ENCODE data around the gene GIPR. TPM values are rescaled to one million over a fixed set of nuclear protein-coding genes. Genes with fewer than 3 reads are reported as not detected.

GIPR gene
- total RNA-seq, 4 donors from 2014 or later: not detected

DNA sequence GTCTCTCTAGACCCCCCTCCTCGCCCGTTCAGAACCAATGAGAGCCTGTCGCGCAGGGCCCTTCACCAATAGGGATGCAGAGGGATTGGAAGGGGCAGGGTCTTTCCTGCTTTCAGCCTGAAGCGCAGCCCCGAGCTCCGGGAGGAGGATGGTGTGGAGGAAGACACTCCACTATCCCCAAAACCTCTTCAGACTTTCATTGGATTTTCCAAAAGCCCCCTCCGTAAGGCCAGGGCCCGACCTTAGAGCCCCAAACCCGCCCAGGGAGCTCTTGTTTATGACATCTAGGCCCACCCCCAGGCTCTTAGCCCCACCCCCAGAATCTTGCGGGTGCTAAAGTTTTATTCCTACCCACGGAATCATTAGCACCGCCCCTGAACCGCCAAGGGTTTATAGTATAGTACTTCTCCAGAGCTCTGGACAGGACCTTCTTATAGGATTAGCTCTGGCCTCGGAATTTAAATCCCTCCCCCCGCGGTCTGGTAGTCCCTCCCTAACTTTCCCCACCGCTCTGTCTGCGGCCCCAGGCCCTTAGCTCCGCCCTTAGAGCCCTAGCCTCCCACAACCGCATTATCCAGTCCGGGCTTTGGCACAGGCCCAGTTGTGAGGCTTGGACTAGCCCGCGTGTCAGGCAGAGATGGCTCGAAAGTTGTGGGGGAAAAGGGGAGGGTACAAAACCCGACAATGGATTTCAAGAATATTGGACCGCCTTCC is 22.2 kb upstream of the GIPR start:
- Histone ChIP-seq H3K27ac (replicated peaks in 1 of 4) (no peak overlapping the region), H3K4me1 (peaks cover 22 to 45% (median 44%) of the 10 kb centered on the region in 4 donors), H3K27me3 (peaks cover 0 to 56% (median 12%) of the 10 kb centered on the region in 4 donors), H3K9me3 (no peaks in the 10 kb centered on the region), H3K36me3 (no peaks in the 10 kb centered on the region), H3K4me3 (peak overlapping the region; percentile 38 to 52 (median 46))
- intact Hi-C loops (cut with DNase I): no loop called here
- no peak for DNase-seq (ENCODE audit: extremely low spot score)
- WGBS: 1% methylated on average over 19 of the region's 27 CpGs
- TF ChIP-seq, protein P1, sequence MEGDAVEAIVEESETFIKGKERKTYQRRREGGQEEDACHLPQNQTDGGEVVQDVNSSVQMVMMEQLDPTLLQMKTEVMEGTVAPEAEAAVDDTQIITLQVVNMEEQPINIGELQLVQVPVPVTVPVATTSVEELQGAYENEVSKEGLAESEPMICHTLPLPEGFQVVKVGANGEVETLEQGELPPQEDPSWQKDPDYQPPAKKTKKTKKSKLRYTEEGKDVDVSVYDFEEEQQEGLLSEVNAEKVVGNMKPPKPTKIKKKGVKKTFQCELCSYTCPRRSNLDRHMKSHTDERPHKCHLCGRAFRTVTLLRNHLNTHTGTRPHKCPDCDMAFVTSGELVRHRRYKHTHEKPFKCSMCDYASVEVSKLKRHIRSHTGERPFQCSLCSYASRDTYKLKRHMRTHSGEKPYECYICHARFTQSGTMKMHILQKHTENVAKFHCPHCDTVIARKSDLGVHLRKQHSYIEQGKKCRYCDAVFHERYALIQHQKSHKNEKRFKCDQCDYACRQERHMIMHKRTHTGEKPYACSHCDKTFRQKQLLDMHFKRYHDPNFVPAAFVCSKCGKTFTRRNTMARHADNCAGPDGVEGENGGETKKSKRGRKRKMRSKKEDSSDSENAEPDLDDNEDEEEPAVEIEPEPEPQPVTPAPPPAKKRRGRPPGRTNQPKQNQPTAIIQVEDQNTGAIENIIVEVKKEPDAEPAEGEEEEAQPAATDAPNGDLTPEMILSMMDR (IDR thresholded peaks at IDR 0.05): no peak
- no peak for TF ChIP-seq EP300 (IDR thresholded peaks at IDR 0.05)
- TF ChIP-seq POLR2AphosphoS5 (IDR thresholded peaks at IDR 0.05): no peak
- TF ChIP-seq POLR2A (IDR thresholded peaks at IDR 0.05; ENCODE audit: low read depth): no peak

DNA sequence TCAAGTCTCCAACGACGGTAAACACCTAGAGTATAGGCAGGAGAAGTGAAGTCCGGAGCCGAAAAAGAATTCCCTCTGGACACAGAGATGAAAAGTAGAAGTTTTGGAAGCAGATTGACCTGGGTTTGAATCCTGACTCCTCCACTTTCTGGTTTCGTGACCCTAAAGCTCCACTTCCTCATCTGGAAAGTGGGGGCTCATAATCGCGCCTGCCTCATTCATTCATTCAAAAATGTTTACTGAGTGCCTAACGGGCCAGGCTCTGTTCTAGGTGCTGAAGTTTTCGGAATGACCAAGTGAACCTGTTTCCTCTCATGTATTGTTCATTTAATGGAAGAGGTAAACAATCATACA is 21.7 kb upstream of the GIPR start:
- Histone ChIP-seq H3K27ac (replicated peaks in 1 of 4) (no peak overlapping the region), H3K4me1 (peaks cover 18 to 40% (median 39%) of the 10 kb centered on the region in 4 donors), H3K4me3 (peak overlapping the region; percentile 38 to 52 (median 46)), H3K27me3 (peaks cover 0 to 56% (median 12%) of the 10 kb centered on the region in 4 donors), H3K36me3 (no peaks in the 10 kb centered on the region), H3K9me3 (no peaks in the 10 kb centered on the region)
- intact Hi-C loops (cut with DNase I): no loop called here
- TF ChIP-seq EP300 (IDR thresholded peaks at IDR 0.05): no peak
- TF ChIP-seq, protein P1 (IDR thresholded peaks at IDR 0.05): no peak
- no peak for TF ChIP-seq POLR2AphosphoS5 (IDR thresholded peaks at IDR 0.05)
- TF ChIP-seq POLR2A (IDR thresholded peaks at IDR 0.05; ENCODE audit: low read depth): no peak
- 15% methylated on average over 9 of the region's 9 CpGs for WGBS
- DNase-seq (ENCODE audit: extremely low spot score): no peak

DNA sequence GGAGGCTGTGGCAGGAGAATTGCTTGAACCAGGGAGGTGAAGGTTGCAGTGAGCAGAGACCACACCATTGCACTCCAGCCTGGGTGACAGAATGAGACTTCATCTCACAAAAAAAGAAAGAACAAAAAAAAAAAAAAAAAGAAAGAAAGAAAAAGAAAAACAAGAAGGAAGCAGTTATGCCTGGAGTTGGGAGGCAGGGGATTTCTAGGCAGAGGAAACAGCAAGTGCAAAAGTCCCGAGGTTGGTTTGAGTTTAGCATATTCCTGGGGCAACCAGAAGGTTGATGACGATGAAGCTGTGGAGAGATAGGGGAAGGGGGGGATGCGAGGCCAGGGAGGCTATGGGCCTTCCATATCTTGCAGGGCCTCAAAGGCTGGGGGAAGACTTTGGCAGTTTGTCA is 17.3 kb upstream of the GIPR start:
- Histone ChIP-seq H3K9me3 (no peaks in the 10 kb centered on the region), H3K36me3 (no peaks in the 10 kb centered on the region), H3K27me3 (peaks cover 0 to 30% (median 3%) of the 10 kb centered on the region in 4 donors), H3K4me3 (no peak overlapping the region), H3K4me1 (peaks cover 6 to 8% (median 7%) of the 10 kb centered on the region in 4 donors), H3K27ac (replicated peaks in 1 of 4) (no peak overlapping the region)
- 65% methylated on average over 3 of the region's 3 CpGs for WGBS
- no peak for DNase-seq (ENCODE audit: extremely low spot score)
- TF ChIP-seq EP300 (IDR thresholded peaks at IDR 0.05) (no peak), POLR2A (IDR thresholded peaks at IDR 0.05; ENCODE audit: low read depth) (no peak), POLR2AphosphoS5 (IDR thresholded peaks at IDR 0.05) (no peak)
- TF ChIP-seq, protein P1 (IDR thresholded peaks at IDR 0.05): no peak
- intact Hi-C loops (cut with DNase I): no loop called here

DNA sequence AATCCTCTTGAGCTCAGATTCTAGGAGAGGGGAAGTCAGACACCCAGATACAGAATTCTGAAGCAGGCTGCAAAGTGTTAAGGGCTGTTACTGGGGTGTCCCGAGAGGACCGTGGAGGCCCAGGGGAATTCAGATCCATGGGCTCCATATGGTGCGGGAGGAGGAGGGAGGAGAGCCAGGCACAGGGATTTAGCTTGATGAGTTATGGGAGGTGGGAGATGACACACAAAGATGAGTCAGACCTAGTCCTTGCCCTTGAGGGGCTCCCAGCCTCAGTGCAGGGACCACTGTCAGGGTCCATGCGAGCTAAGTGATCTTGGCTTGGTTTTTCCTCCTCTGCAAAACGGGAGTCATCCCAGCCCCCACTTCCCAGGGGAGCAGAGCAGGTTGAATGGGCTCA is 14.4 kb upstream of the GIPR start:
- no peaks in the 10 kb centered on the region for H3K4me1 ChIP-seq
- no peaks in the 10 kb centered on the region for H3K36me3 ChIP-seq
- intact Hi-C loops (cut with DNase I): no loop called here
- DNase-seq (ENCODE audit: extremely low spot score): no peak
- peaks cover 0 to 26% (median 0%) of the 10 kb centered on the region in 4 donors for H3K27me3 ChIP-seq
- TF ChIP-seq POLR2AphosphoS5 (IDR thresholded peaks at IDR 0.05) (no peak), EP300 (IDR thresholded peaks at IDR 0.05) (no peak)
- H3K4me3 ChIP-seq: no peak overlapping the region
- no peak overlapping the region for H3K27ac ChIP-seq (replicated peaks in 1 of 4)
- 47% methylated on average over 5 of the region's 5 CpGs for WGBS
- H3K9me3 ChIP-seq: no peaks in the 10 kb centered on the region

GRCh38 chr19:45655073-45655472 is 12.9 kb upstream of the GIPR start:
- Histone ChIP-seq H3K9me3 (no peaks in the 10 kb centered on the region), H3K36me3 (no peaks in the 10 kb centered on the region), H3K27me3 (peaks cover 0 to 28% (median 0%) of the 10 kb centered on the region in 4 donors), H3K4me1 (no peaks in the 10 kb centered on the region), H3K4me3 (no peak overlapping the region), H3K27ac (replicated peaks in 1 of 4) (no peak overlapping the region)
- no peak for DNase-seq (ENCODE audit: extremely low spot score)
- TF ChIP-seq EP300 (IDR thresholded peaks at IDR 0.05) (no peak), POLR2A (IDR thresholded peaks at IDR 0.05; ENCODE audit: low read depth) (no peak), POLR2AphosphoS5 (IDR thresholded peaks at IDR 0.05) (no peak)
- TF ChIP-seq, protein P1 (IDR thresholded peaks at IDR 0.05): no peak
- 71% methylated on average over 3 of the region's 3 CpGs for WGBS
- intact Hi-C loops (cut with DNase I): no loop called here

All from esophagus muscularis mucosa (tissue), 4 donors.